Endodermal cell (in vitro differentiated cells): ENCODE results near the gene PPP1R1B. TPM values are rescaled to one million over a fixed set of nuclear protein-coding genes. Genes with fewer than 3 reads are reported as not detected.

Experiments used
- DNase-seq: peaks from one replicate; pipeline ENCODE4 v3.0.0-alpha.2; 2017
- H3K27ac ChIP-seq: 2 replicates; pipeline ENCODE4 v1.5.1; 2013; ENCODE audit warnings: mild to moderate bottlenecking, low read depth, low read length, moderate library complexity
- H3K27me3 ChIP-seq: 2 replicates; pipeline ENCODE4 v1.6.1; 2013; ENCODE audit warnings: mild to moderate bottlenecking, low read length, moderate library complexity; ENCODE audit not compliant: insufficient read depth, control insufficient read depth, poor library complexity, severe bottlenecking
- H3K36me3 ChIP-seq: 2 replicates; pipeline ENCODE4 v1.7.0; 2013; ENCODE audit warnings: mild to moderate bottlenecking, low read length, moderate library complexity; ENCODE audit not compliant: control insufficient read depth, insufficient read depth
- H3K4me1 ChIP-seq: one replicate; pipeline ENCODE4 v1.7.0; 2013; ENCODE audit warnings: low read length; ENCODE audit not compliant: control insufficient read depth, insufficient read depth
- H3K4me3 ChIP-seq: 2 replicates; pipeline ENCODE4 v1.5.1; 2013; ENCODE audit warnings: mild to moderate bottlenecking, low read length, moderate library complexity
- H3K9ac ChIP-seq: 2 replicates; pipeline ENCODE4 v1.6.1; 2013; ENCODE audit warnings: mild to moderate bottlenecking, low read length, moderate library complexity; ENCODE audit not compliant: poor library complexity, severe bottlenecking; ENCODE audit errors: extremely low read depth
- H3K9me3 ChIP-seq: 2 replicates; pipeline ENCODE4 v1.6.1; 2013; ENCODE audit warnings: mild to moderate bottlenecking, low read length, moderate library complexity; ENCODE audit not compliant: control insufficient read depth
- H3K27ac Mint-ChIP-seq: 2 replicates; pipeline ENCODE4 v1.8.0; 2020; ENCODE audit warnings: mixed read lengths
- H3K27me3 Mint-ChIP-seq: 2 replicates; pipeline ENCODE4 v1.8.0; 2021; ENCODE audit warnings: mild to moderate bottlenecking, mixed read lengths; ENCODE audit not compliant: insufficient read depth
- H3K36me3 Mint-ChIP-seq: 2 replicates; pipeline ENCODE4 v1.8.0; 2020; ENCODE audit warnings: low read depth, mixed read lengths
- H3K4me1 Mint-ChIP-seq: 2 replicates; pipeline ENCODE4 v1.8.0; 2020; ENCODE audit warnings: mixed read lengths
- H3K4me3 Mint-ChIP-seq: 2 replicates; pipeline ENCODE4 v1.8.0; 2020; ENCODE audit warnings: mild to moderate bottlenecking, moderate library complexity, mixed read lengths
- H3K9me3 Mint-ChIP-seq: 2 replicates; pipeline ENCODE4 v1.8.0; 2020; ENCODE audit warnings: mild to moderate bottlenecking, mixed read lengths
- WGBS, 2 experiments: methylation state at CpG; one replicate each; pipeline versions ENCODE4 v1.1.5 to v1.1.7; 2013; ENCODE audit warnings: missing lambda C conversion rate in 2 of 2, mixed read lengths in 1 of 2; ENCODE audit not compliant: insufficient coverage in 1 of 2, insufficient read length in 1 of 2; 5-methylcytosine and 5-hydroxymethylcytosine counted together
- total RNA-seq, 2 donors: library from RNA; stranded (reverse); fragmentation: NEBNext Ultra II Directional in 1 of 2; extraction: Animal tissue kit (Norgen Biotek cat#: 25700) in 1 of 2; gene quantifications; 2 replicates in 1 of 2; 3 replicates in 1 of 2; pipeline ENCODE4 v1.2.1, GENCODE V29; 2021
- TF ChIP-seq, protein P1 (sequence below): fragments of 200-600 bp; sonication (generic); conservative IDR thresholded peaks from 2 replicates; pipeline ENCODE4 v1.5.0; 2021; ENCODE audit warnings: antibody characterized with exemption, mild to moderate bottlenecking

Gene PPP1R1B
- total RNA-seq, 2 donors from 2014 or later, result 1.0 to 2.1 TPM

DNA sequence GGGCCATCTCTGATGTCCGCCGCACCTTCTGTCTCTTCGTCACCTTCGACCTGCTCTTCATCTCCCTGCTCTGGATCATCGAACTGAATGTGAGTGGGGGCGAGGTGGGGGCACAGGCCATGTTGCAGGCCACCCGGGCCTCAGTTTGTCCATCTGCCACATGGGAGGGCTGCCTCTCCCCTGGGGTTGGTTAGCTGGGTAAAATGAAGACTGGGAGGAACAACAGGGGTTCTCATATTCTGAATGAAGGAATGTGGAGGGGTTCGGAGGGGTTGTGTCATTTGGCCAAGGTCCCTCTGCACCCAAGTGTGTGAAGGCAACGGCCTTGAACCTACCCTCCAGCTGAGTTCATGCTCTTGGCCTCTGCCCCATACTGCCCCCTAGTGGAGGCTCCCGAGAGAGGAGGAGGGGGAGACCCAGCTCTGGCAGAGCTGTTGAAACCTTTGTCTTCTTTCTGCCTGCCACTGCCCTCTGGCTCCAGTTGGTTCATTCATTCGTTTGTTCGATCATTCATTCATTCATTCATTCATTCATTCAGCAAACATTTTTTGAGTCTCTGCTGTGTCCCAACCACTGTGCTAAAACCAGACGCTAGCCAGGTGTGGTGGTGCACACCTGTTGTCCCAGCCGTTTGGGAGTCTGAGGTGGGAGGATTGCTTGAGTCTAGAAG lies 27.0 kb downstream of the PPP1R1B start:
- Histone ChIP-seq H3K27me3 (no peaks in the 10 kb centered on the region), H3K4me1 (peaks cover 16% of the 10 kb centered on the region), H3K9ac (no peak overlapping the region), H3K9me3 (no peaks in the 10 kb centered on the region), H3K4me3 (no peak overlapping the region), H3K36me3 (peaks cover 4% of the 10 kb centered on the region), H3K27ac (peak overlapping the region; percentile 93)
- Mint-ChIP-seq H3K36me3 (peaks cover 17% of the 10 kb centered on the region), H3K4me3 (peak overlapping the region; percentile 27), H3K9me3 (no peaks in the 10 kb centered on the region), H3K27ac (peak overlapping the region; percentile 91), H3K27me3 (no peaks in the 10 kb centered on the region), H3K4me1 (peaks cover 24% of the 10 kb centered on the region)
- 62 to 80% methylated on average over 10 to 14 of the region's 14 CpGs for WGBS, 2 experiments
- TF ChIP-seq, protein P1, sequence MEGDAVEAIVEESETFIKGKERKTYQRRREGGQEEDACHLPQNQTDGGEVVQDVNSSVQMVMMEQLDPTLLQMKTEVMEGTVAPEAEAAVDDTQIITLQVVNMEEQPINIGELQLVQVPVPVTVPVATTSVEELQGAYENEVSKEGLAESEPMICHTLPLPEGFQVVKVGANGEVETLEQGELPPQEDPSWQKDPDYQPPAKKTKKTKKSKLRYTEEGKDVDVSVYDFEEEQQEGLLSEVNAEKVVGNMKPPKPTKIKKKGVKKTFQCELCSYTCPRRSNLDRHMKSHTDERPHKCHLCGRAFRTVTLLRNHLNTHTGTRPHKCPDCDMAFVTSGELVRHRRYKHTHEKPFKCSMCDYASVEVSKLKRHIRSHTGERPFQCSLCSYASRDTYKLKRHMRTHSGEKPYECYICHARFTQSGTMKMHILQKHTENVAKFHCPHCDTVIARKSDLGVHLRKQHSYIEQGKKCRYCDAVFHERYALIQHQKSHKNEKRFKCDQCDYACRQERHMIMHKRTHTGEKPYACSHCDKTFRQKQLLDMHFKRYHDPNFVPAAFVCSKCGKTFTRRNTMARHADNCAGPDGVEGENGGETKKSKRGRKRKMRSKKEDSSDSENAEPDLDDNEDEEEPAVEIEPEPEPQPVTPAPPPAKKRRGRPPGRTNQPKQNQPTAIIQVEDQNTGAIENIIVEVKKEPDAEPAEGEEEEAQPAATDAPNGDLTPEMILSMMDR, result peak; percentile 97
- peak; percentile 98 for DNase-seq

DNA sequence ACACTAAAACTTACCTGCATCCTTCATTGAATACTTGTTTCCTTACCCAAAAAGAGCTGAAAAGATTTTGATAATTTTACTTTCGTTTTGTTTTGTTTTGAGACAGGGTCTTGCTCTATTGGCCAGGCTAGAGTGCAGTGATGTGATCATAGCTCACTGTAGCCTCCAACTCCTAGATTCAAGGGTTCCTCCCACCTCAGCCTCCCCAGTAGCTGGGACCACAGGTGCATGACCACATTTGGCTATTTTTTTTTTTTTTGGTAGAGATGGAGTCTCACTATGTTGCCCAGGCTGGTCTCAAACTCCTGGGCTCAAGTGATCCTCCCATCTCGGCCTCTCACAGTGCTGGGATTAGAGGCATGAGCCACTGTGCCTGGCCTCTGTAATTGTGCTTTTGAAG lies 28.4 kb downstream of the PPP1R1B start:
- no peak overlapping the region for H3K27ac ChIP-seq

GRCh38 chr17:39658346-39658745 lies 31.6 kb downstream of the PPP1R1B start:
- Mint-ChIP-seq H3K4me3 (no peak overlapping the region), H3K27ac (no peak overlapping the region), H3K36me3 (peaks cover 26% of the 10 kb centered on the region), H3K9me3 (no peaks in the 10 kb centered on the region), H3K4me1 (peaks cover 9% of the 10 kb centered on the region), H3K27me3 (no peaks in the 10 kb centered on the region)
- Histone ChIP-seq H3K27me3 (no peaks in the 10 kb centered on the region), H3K4me3 (no peak overlapping the region), H3K36me3 (peaks cover 11% of the 10 kb centered on the region), H3K9ac (no peak overlapping the region), H3K9me3 (no peaks in the 10 kb centered on the region), H3K27ac (no peak overlapping the region), H3K4me1 (peaks cover 2% of the 10 kb centered on the region)
- no peak for DNase-seq
- TF ChIP-seq, protein P1, result no peak
- 93 to 97% methylated on average over 8 to 11 of the region's 11 CpGs for WGBS, 2 experiments

More for the DNA sequence above, 28.4 kb downstream of the PPP1R1B start:
- Histone ChIP-seq H3K4me1 (peaks cover 16% of the 10 kb centered on the region), H3K9me3 (no peaks in the 10 kb centered on the region), H3K27me3 (no peaks in the 10 kb centered on the region), H3K4me3 (no peak overlapping the region), H3K36me3 (peaks cover 5% of the 10 kb centered on the region), H3K9ac (no peak overlapping the region)
- TF ChIP-seq, protein P1, result no peak
- H3K27me3 Mint-ChIP-seq, result no peaks in the 10 kb centered on the region
- H3K36me3 Mint-ChIP-seq, result peaks cover 17% of the 10 kb centered on the region
- no peak overlapping the region for H3K27ac Mint-ChIP-seq
- H3K9me3 Mint-ChIP-seq, result no peaks in the 10 kb centered on the region
- WGBS, 2 experiments, result 92 to 100% methylated on average over 1 to 2 of the region's 2 CpGs
- DNase-seq, result no peak
- H3K4me3 Mint-ChIP-seq, result no peak overlapping the region
- peaks cover 24% of the 10 kb centered on the region for H3K4me1 Mint-ChIP-seq
